ENCODE data around the gene UBASH3B. TPM values are rescaled to one million over a fixed set of nuclear protein-coding genes. Genes with fewer than 3 reads are reported as not detected.

Gene UBASH3B, protein sequence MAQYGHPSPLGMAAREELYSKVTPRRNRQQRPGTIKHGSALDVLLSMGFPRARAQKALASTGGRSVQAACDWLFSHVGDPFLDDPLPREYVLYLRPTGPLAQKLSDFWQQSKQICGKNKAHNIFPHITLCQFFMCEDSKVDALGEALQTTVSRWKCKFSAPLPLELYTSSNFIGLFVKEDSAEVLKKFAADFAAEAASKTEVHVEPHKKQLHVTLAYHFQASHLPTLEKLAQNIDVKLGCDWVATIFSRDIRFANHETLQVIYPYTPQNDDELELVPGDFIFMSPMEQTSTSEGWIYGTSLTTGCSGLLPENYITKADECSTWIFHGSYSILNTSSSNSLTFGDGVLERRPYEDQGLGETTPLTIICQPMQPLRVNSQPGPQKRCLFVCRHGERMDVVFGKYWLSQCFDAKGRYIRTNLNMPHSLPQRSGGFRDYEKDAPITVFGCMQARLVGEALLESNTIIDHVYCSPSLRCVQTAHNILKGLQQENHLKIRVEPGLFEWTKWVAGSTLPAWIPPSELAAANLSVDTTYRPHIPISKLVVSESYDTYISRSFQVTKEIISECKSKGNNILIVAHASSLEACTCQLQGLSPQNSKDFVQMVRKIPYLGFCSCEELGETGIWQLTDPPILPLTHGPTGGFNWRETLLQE
- polyA plus RNA-seq: 79.7 and 88.8 TPM in 2 replicates

GRCh38 chr11:122655527-122656072 lies at the start of gene UBASH3B:
UBASH3B (plus strand) TSS chr11:122655722; CDS start chr11:122656050, 328 bp downstream.

Other genes starting within 250 kb of the UBASH3B start
- 7.2 and 14.8 TPM in 2 replicates for gene CRTAM, start 182.8 kb downstream of the UBASH3B start, polyA plus RNA-seq
- 3.8 and 7.1 TPM in 2 replicates for gene JHY, start 227.0 kb downstream of the UBASH3B start, polyA plus RNA-seq